Keratinocyte (primary cell): ENCODE measurements around the gene UTP15. TPM values are rescaled to one million over a fixed set of nuclear protein-coding genes. Genes with fewer than 3 reads are reported as not detected.

Experiments
- DNase-seq: peaks from one replicate; pipeline ENCODE4 v3.0.0-alpha.2; 2011; ENCODE audit warnings: low read depth, missing footprints, low spot score
- FAIRE-seq: peaks from 2 replicates; lab custom pipeline; 2011; peaks lifted over from hg19 to GRCh38; lab: Jason Lieb, UNC
- H2AFZ ChIP-seq: 2 replicates; pipeline ENCODE4 v1.6.0; 2012; ENCODE audit warnings: low read length, control low read depth, inconsistent platforms; ENCODE audit not compliant: control insufficient read depth
- H3K27ac ChIP-seq: 2 replicates; pipeline ENCODE4 v1.5.1; 2011; ENCODE audit warnings: low read length; ENCODE audit not compliant: control insufficient read depth, insufficient read depth
- H3K27me3 ChIP-seq: 3 replicates; pipeline ENCODE4 v1.6.0; 2011; ENCODE audit warnings: low read length; ENCODE audit not compliant: control insufficient read depth, insufficient read depth; ENCODE audit errors: extremely low read depth
- H3K36me3 ChIP-seq, 2 experiments: 2 replicates in 1 of 2; 3 replicates in 1 of 2; pipeline ENCODE4 v1.5.1; 2011; ENCODE audit warnings: low read length in 2 of 2, mild to moderate bottlenecking in 1 of 2; ENCODE audit not compliant: control insufficient read depth in 2 of 2, insufficient read depth in 2 of 2; ENCODE audit errors: extremely low read depth in 1 of 2
- H3K4me1 ChIP-seq: 3 replicates; pipeline ENCODE4 v1.5.1; 2011; ENCODE audit warnings: low read length; ENCODE audit not compliant: control insufficient read depth, insufficient read depth; ENCODE audit errors: extremely low read depth
- H3K4me2 ChIP-seq: 3 replicates; pipeline ENCODE4 v1.6.0; 2011; ENCODE audit warnings: low read depth, low read length; ENCODE audit not compliant: control insufficient read depth, insufficient read depth; ENCODE audit errors: extremely low read depth
- H3K4me3 ChIP-seq, 3 experiments: fragments of 200-600 bp in 1 of 3; sonication (generic) in 1 of 3; 2 replicates in 2 of 3; 3 replicates in 1 of 3; pipeline ENCODE4 v1.5.1; 2011 to 2016; ENCODE audit warnings: low read length in 3 of 3, mild to moderate bottlenecking in 3 of 3, control low read depth in 2 of 3, inconsistent platforms in 1 of 3, low read depth in 1 of 3, mixed read lengths in 1 of 3, mixed run types in 1 of 3, moderate library complexity in 1 of 3; ENCODE audit not compliant: control insufficient read depth in 2 of 3, insufficient read depth in 2 of 3; ENCODE audit errors: extremely low read depth in 1 of 3
- H3K79me2 ChIP-seq: 2 replicates; pipeline ENCODE4 v1.6.0; 2012; ENCODE audit warnings: low read length; ENCODE audit not compliant: control insufficient read depth, insufficient read depth
- H3K9ac ChIP-seq: 3 replicates; pipeline ENCODE4 v1.6.0; 2011; ENCODE audit warnings: low read length; ENCODE audit not compliant: control insufficient read depth, insufficient read depth; ENCODE audit errors: extremely low read depth
- H3K9me1 ChIP-seq: 3 replicates; pipeline ENCODE4 v1.6.0; 2011; ENCODE audit warnings: low read length; ENCODE audit not compliant: control insufficient read depth, insufficient read depth; ENCODE audit errors: extremely low read depth
- H3K9me3 ChIP-seq: 2 replicates; pipeline ENCODE4 v1.5.1; 2012; ENCODE audit warnings: low read depth, low read length; ENCODE audit not compliant: control insufficient read depth
- H4K20me1 ChIP-seq: 3 replicates; pipeline ENCODE4 v1.6.0; 2011; ENCODE audit warnings: low read length; ENCODE audit not compliant: control insufficient read depth, insufficient read depth; ENCODE audit errors: extremely low read depth
- CTCF ChIP-seq, 3 experiments: IDR thresholded peaks in 1 of 3; conservative IDR thresholded peaks in 1 of 3; optimal IDR thresholded peaks in 1 of 3; 2 replicates in 2 of 3; 3 replicates in 1 of 3; pipeline versions ENCODE3 to v1.5.1; 2011; ENCODE audit warnings: low read length in 3 of 3, mild to moderate bottlenecking in 3 of 3, moderate library complexity in 2 of 3, control low read depth in 1 of 3, inconsistent platforms in 1 of 3; ENCODE audit not compliant: insufficient read depth in 2 of 3; ENCODE audit errors: extremely low read depth in 1 of 3
- EZH2 ChIP-seq: IDR thresholded peaks from one replicate; pipeline ENCODE4 v1.6.1; 2012; ENCODE audit warnings: inconsistent platforms, mild to moderate bottlenecking, low read length, moderate library complexity
- dilution Hi-C: fragments of 300-500 bp; cut with MboI; formaldehyde crosslinking; loops from one replicate; pipeline ENCODE4 v1.7.0; 2020; ENCODE audit warnings: low sequenced_read_pairs; ENCODE audit not compliant: extremely low pct_ligation_motif_present
- polyA minus RNA-seq, 3 experiments: library from RNA; depleted of rRNA, polyadenylated mRNA; stranded (reverse); fragments of >200 nt; gene quantifications; 1 replicate in 1 of 3; 2 replicates in 1 of 3; 3 replicates in 1 of 3; pipeline ENCODE4 v1.2.3, GENCODE V29; 2011
- polyA plus RNA-seq, 5 experiments: library from polyadenylated mRNA; depleted of rRNA in 3 of 5; stranded (reverse) in 3 of 5; stranded (forward) in 1 of 5; unstranded in 1 of 5; fragments of >200 nt; gene quantifications; 1 replicate in 1 of 5; 2 replicates in 3 of 5; 3 replicates in 1 of 5; pipeline versions ENCODE4 v1.2.1 to v1.2.3, GENCODE V29; 2011 to 2012; ENCODE audit warnings: missing spikeins in 2 of 5, low read depth in 1 of 5, low replicate concordance in 1 of 5

UTP15 gene
- polyA plus RNA-seq: 16.3 to 28.3 TPM (median 21.7 TPM) in 3 replicates
- 24.8 TPM for polyA plus RNA-seq (2011; ENCODE audit: low read depth)
- 9.1 and 17.4 TPM in 2 replicates for polyA plus RNA-seq (2011; cell fraction: cytosol; rRNA removed)
- 25.0 and 42.0 TPM in 2 replicates for polyA plus RNA-seq (2011; cell fraction: nucleus; rRNA removed)
- polyA plus RNA-seq (2012; ENCODE audit: low replicate concordance): 12.8 and 17.7 TPM in 2 replicates
- polyA minus RNA-seq: 11.6 to 32.6 TPM (median 18.8 TPM) in 3 replicates
- polyA minus RNA-seq (2011; cell fraction: cytosol; rRNA and poly(A)+ RNA removed): 11.7 TPM
- 18.3 and 30.7 TPM in 2 replicates for polyA minus RNA-seq (2011; cell fraction: nucleus; rRNA and poly(A)+ RNA removed)

- H3K79me2 ChIP-seq: peaks cover 59% of the 10 kb centered on the region
- FAIRE-seq: peak; percentile 91
- dilution Hi-C loops: no loop called here
Measured at GRCh38 chr5:73565139-73565968, at the start of gene UTP15, which contains the start of gene ANKRA2. UTP15 (plus strand) TSS chr5:73565743; CDS start chr5:73567345, 1,602 bp downstream. ANKRA2 (minus strand) TSS chr5:73565639; CDS start chr5:73562881, 2,758 bp downstream.

GRCh38 chr5:73519531-73520283 lies 45.8 kb upstream of the UTP15 start:
- FAIRE-seq: peak; percentile 99
- Histone ChIP-seq H3K79me2 (no peaks in the 10 kb centered on the region), H3K4me3 (no peak overlapping the region), H3K9ac (no peak overlapping the region), H3K4me1 (peaks cover 22% of the 10 kb centered on the region), H3K36me3 (no peaks in the 10 kb centered on the region), H4K20me1 (no peaks in the 10 kb centered on the region), H3K4me2 (peak overlapping the region; percentile 45), H3K27me3 (no peaks in the 10 kb centered on the region), H3K27ac (no peak overlapping the region), H3K9me1 (no peaks in the 10 kb centered on the region), H3K9me3 (no peaks in the 10 kb centered on the region), H2AFZ (peak overlapping the region; percentile 84)
- dilution Hi-C loops: no loop called here
- TF ChIP-seq CTCF (optimal IDR thresholded peaks at IDR 0.05 in 1 of 3, IDR thresholded peaks at IDR 0.05 in 1 of 3, conservative IDR thresholded peaks at IDR 0.05 in 1 of 3; ENCODE audit: extremely low read depth in 1 of 3, insufficient read depth in 2 of 3, low read length in 3 of 3) (peak; percentile 85 to 92 (median 91)), EZH2 (no peak)
- peak; percentile 58 for DNase-seq

More at GRCh38 chr5:73565139-73565968, at the start of gene UTP15, which contains the start of gene ANKRA2:
- TF ChIP-seq EZH2: no peak
- TF ChIP-seq CTCF (optimal IDR thresholded peaks at IDR 0.05 in 1 of 3, IDR thresholded peaks at IDR 0.05 in 1 of 3, conservative IDR thresholded peaks at IDR 0.05 in 1 of 3; ENCODE audit: extremely low read depth in 1 of 3, insufficient read depth in 2 of 3, low read length in 3 of 3): no peak
- H2AFZ ChIP-seq: peak within 1 kb of the TSS; percentile 100
- H3K4me1 ChIP-seq: peaks cover 16% of the 10 kb centered on the region
- H3K9me1 ChIP-seq: no peaks in the 10 kb centered on the region
- H3K9me3 ChIP-seq: no peaks in the 10 kb centered on the region
- peak within 1 kb of the TSS; percentile 95 for H3K27ac ChIP-seq
- no peaks in the 10 kb centered on the region for H4K20me1 ChIP-seq
- peak; percentile 83 for DNase-seq
- H3K9ac ChIP-seq: peak within 1 kb of the TSS; percentile 98
- peaks cover 3 to 14% of the 10 kb centered on the region in 2 experiments for H3K36me3 ChIP-seq
- no peaks in the 10 kb centered on the region for H3K27me3 ChIP-seq
- peak within 1 kb of the TSS; percentile 79 for H3K4me2 ChIP-seq
- peak within 1 kb of the TSS; percentile 60 to 100 (median 100) for H3K4me3 ChIP-seq
